HL-60/S4 treated with retinoic acid at 250 ng/mL for 4 days and 3 days (cell line): ENCODE measurements around the gene RPS6KA3.

Source experiments
- in situ Hi-C: fragments of 300-500 bp; cut with MboI; formaldehyde crosslinking; loops from 2 replicates; pipeline ENCODE4 v1.7.0; 2022; ENCODE audit warnings: low sequenced_read_pairs

The RPS6KA3 gene

GRCh38 chrX:20265726-20266681 lies 705 bp downstream of the RPS6KA3 start:
- in situ Hi-C loops, result loop anchor here (25.0 kb wide), 1 partner anchor 171 kb away; no protein-coding TSS in a partner anchor

GRCh38 chrX:20265221-20265725 lies 1.4 kb downstream of the RPS6KA3 start:
- in situ Hi-C loops, result loop anchor here (25.0 kb wide), 1 partner anchor 172 kb away; no protein-coding TSS in a partner anchor

GRCh38 chrX:20263474-20263873 lies 3.2 kb downstream of the RPS6KA3 start:
- in situ Hi-C loops, result loop anchor here (25.0 kb wide), 1 partner anchor 174 kb away; no protein-coding TSS in a partner anchor

- in situ Hi-C loops, result loop anchor here (25.0 kb wide), 1 partner anchor 176 kb away; no protein-coding TSS in a partner anchor
Measured at GRCh38 chrX:20260885-20261284, 5.8 kb downstream of the RPS6KA3 start.

- in situ Hi-C loops, result loop anchor here (25.0 kb wide), 1 partner anchor 182 kb away; no protein-coding TSS in a partner anchor
Measured at GRCh38 chrX:20254712-20255299, 11.9 kb downstream of the RPS6KA3 start.

- in situ Hi-C loops, result loop anchor here (25.0 kb wide), 1 partner anchor 184 kb away; no protein-coding TSS in a partner anchor
Measured at GRCh38 chrX:20253232-20253543, 13.5 kb downstream of the RPS6KA3 start.

GRCh38 chrX:20252381-20253231 lies 14.1 kb downstream of the RPS6KA3 start:
- in situ Hi-C loops, result loop anchor here (25.0 kb wide), 1 partner anchor 185 kb away; no protein-coding TSS in a partner anchor

GRCh38 chrX:20251691-20252090 lies 15.0 kb downstream of the RPS6KA3 start:
- in situ Hi-C loops, result loop anchor here (25.0 kb wide), 1 partner anchor 186 kb away; no protein-coding TSS in a partner anchor

GRCh38 chrX:20250146-20250545 lies 16.6 kb downstream of the RPS6KA3 start:
- in situ Hi-C loops, result loop anchor here (25.0 kb wide), 1 partner anchor 187 kb away; no protein-coding TSS in a partner anchor

GRCh38 chrX:20248592-20249192 lies 18.0 kb downstream of the RPS6KA3 start:
- in situ Hi-C loops, result no loop called here

- in situ Hi-C loops, result no loop called here
Measured at GRCh38 chrX:20244931-20245330, 21.8 kb downstream of the RPS6KA3 start.

- in situ Hi-C loops, result no loop called here
Measured at GRCh38 chrX:20240201-20240600, 26.5 kb downstream of the RPS6KA3 start.

- in situ Hi-C loops, result no loop called here
Measured at GRCh38 chrX:20237864-20238263, 28.8 kb downstream of the RPS6KA3 start.

GRCh38 chrX:20235755-20236154 lies 31.0 kb downstream of the RPS6KA3 start:
- in situ Hi-C loops, result no loop called here

- in situ Hi-C loops, result no loop called here
Measured at GRCh38 chrX:20233336-20233735, 33.4 kb downstream of the RPS6KA3 start.

GRCh38 chrX:20231598-20231997 lies 35.1 kb downstream of the RPS6KA3 start:
- in situ Hi-C loops, result no loop called here

- in situ Hi-C loops, result no loop called here
Measured at GRCh38 chrX:20230406-20230805, 36.3 kb downstream of the RPS6KA3 start.

GRCh38 chrX:20229155-20229554 lies 37.6 kb downstream of the RPS6KA3 start:
- in situ Hi-C loops, result no loop called here

GRCh38 chrX:20228245-20228644 lies 38.5 kb downstream of the RPS6KA3 start:
- in situ Hi-C loops, result no loop called here

- in situ Hi-C loops, result no loop called here
Measured at GRCh38 chrX:20227116-20227515, 39.6 kb downstream of the RPS6KA3 start.
